Liver (tissue), 3 donors: ENCODE measurements around the gene PAX5.

Source experiments
- CTCF ChIP-seq: fragments of 150-350 bp; IDR thresholded peaks from 2 replicates; pipeline ENCODE4 v1.5.1; 2017; ENCODE audit warnings: improper control_type of control experiment, low read depth, low read length; ENCODE audit not compliant: missing input control
- EGR1 ChIP-seq, 2 donors: IDR thresholded peaks; 2 replicates each; pipeline ENCODE4 v1.6.1; 2016 to 2018; ENCODE audit warnings: antibody characterized with exemption in 2 of 2, low read depth in 2 of 2
- FOXA1 ChIP-seq: IDR thresholded peaks from 2 replicates; pipeline ENCODE4 v1.6.1; 2016; ENCODE audit warnings: antibody characterized with exemption
- GABPA ChIP-seq, 2 donors: IDR thresholded peaks in 1 of 2; conservative IDR thresholded peaks in 1 of 2; 2 replicates each; pipeline ENCODE4 v1.6.1; 2016; ENCODE audit warnings: antibody characterized with exemption in 2 of 2, mild to moderate bottlenecking in 1 of 2, moderate library complexity in 1 of 2
- JUND ChIP-seq, 2 donors: IDR thresholded peaks; 2 replicates each; pipeline ENCODE4 v1.6.1; 2016; ENCODE audit warnings: antibody characterized with exemption in 2 of 2
- MAX ChIP-seq: IDR thresholded peaks from 2 replicates; pipeline ENCODE4 v1.6.1; 2016; ENCODE audit warnings: antibody characterized with exemption
- RAD21 ChIP-seq, 2 donors: IDR thresholded peaks; 2 replicates each; pipeline ENCODE4 v1.6.1; 2016; ENCODE audit warnings: antibody characterized with exemption in 2 of 2, mild to moderate bottlenecking in 2 of 2
- REST ChIP-seq: IDR thresholded peaks from 2 replicates; pipeline ENCODE4 v1.6.1; 2016; ENCODE audit warnings: antibody characterized with exemption, mild to moderate bottlenecking
- RXRA ChIP-seq, 2 donors: IDR thresholded peaks; 2 replicates each; pipeline ENCODE4 v1.6.1; 2017 to 2018; ENCODE audit warnings: antibody characterized with exemption in 2 of 2, mild to moderate bottlenecking in 1 of 2
- SP1 ChIP-seq: IDR thresholded peaks from 2 replicates; pipeline ENCODE4 v1.6.1; 2018; ENCODE audit warnings: antibody characterized with exemption, mild to moderate bottlenecking
- YY1 ChIP-seq: IDR thresholded peaks from 2 replicates; pipeline ENCODE4 v1.6.1; 2016; ENCODE audit warnings: antibody characterized with exemption, mild to moderate bottlenecking
- ZBTB33 ChIP-seq: IDR thresholded peaks from 2 replicates; pipeline ENCODE4 v1.6.1; 2016; ENCODE audit warnings: antibody characterized with exemption
- donor health status: healthy.
- donor health status: healthy.

- no peak for TF ChIP-seq CTCF
- TF ChIP-seq REST = no peak
- no peak for TF ChIP-seq RXRA (IDR thresholded peaks at IDR 0.05)
- no peak for TF ChIP-seq EGR1 (IDR thresholded peaks at IDR 0.05; ENCODE audit: low read depth in 2 of 2)
- TF ChIP-seq MAX = no peak
- TF ChIP-seq GABPA (IDR thresholded peaks at IDR 0.05 in 1 of 2, conservative IDR thresholded peaks at IDR 0.05 in 1 of 2) = no peak
- no peak for TF ChIP-seq FOXA1
- no peak for TF ChIP-seq RAD21 (IDR thresholded peaks at IDR 0.05)
- TF ChIP-seq YY1 = no peak
- no peak for TF ChIP-seq JUND (IDR thresholded peaks at IDR 0.05)
- no peak for TF ChIP-seq SP1
- no peak for TF ChIP-seq ZBTB33
Measured at GRCh38 chr9:36980148-36980974, 53.7 kb downstream of the PAX5 start.
